Uterus (tissue), 2 donors: Measurements from ENCODE around the gene ZNF8.

ENCODE experiments used
- CTCF ChIP-seq, 4 experiments: fragments of 200-600 bp in 2 of 4; fragments of 450-650 bp in 2 of 4; sonication (generic) in 2 of 4; IDR thresholded peaks; one replicate each; pipeline ENCODE4 v1.5.1; 2016 to 2019; ENCODE audit warnings: antibody characterized with exemption in 4 of 4, mild to moderate bottlenecking in 2 of 4, moderate library complexity in 1 of 4
- POLR2A ChIP-seq, 2 donors: fragments of 450-650 bp; IDR thresholded peaks; one replicate each; pipeline ENCODE4 v1.6.1; 2016; ENCODE audit warnings: antibody characterized with exemption in 2 of 2, mild to moderate bottlenecking in 1 of 2, moderate library complexity in 1 of 2

- no peak for TF ChIP-seq CTCF (IDR thresholded peaks at IDR 0.05)
- TF ChIP-seq POLR2A (IDR thresholded peaks at IDR 0.05) = no peak
Measured at GRCh38 chr19:58334691-58335249, 56.0 kb downstream of the ZNF8 start.
